Transverse colon (tissue), 4 donors: ENCODE measurements around the gene PBX1. TPM values are rescaled to one million over a fixed set of nuclear protein-coding genes. Genes with fewer than 3 reads are reported as not detected.

ENCODE experiments used
- DNase-seq: peaks from one replicate; pipeline ENCODE4 v3.0.0-alpha.2; 2019
- H3K27ac ChIP-seq, 4 donors: fragments of 200-600 bp; sonication (generic); 2 replicates each; pipeline ENCODE4 v1.5.1; 2016 to 2018; ENCODE audit warnings: inconsistent platforms in 4 of 4
- H3K27me3 ChIP-seq: fragments of 200-600 bp; sonication (generic); 2 replicates; pipeline ENCODE4 v1.5.1; 2017; ENCODE audit warnings: inconsistent platforms
- H3K36me3 ChIP-seq, 4 donors: fragments of 200-600 bp; sonication (generic); 2 replicates each; pipeline ENCODE4 v1.5.1; 2017 to 2019; ENCODE audit warnings: inconsistent platforms in 4 of 4
- H3K4me1 ChIP-seq, 4 donors: fragments of 200-600 bp; sonication (generic); 2 replicates each; pipeline ENCODE4 v1.5.1; 2017 to 2020; ENCODE audit warnings: inconsistent platforms in 4 of 4
- H3K4me3 ChIP-seq, 4 donors: fragments of 200-600 bp; sonication (generic); 1 replicate in 1 of 4; 2 replicates in 3 of 4; pipeline versions ENCODE4 v1.5.1 to v1.6.1; 2017 to 2019; ENCODE audit warnings: inconsistent platforms in 4 of 4
- H3K9me3 ChIP-seq, 2 donors: fragments of 200-600 bp; sonication (generic); 2 replicates each; pipeline ENCODE4 v1.5.1; 2017 to 2019; ENCODE audit warnings: inconsistent platforms in 2 of 2
- CTCF ChIP-seq, 5 experiments: fragments of 200-600 bp in 3 of 5; fragments of 450-650 bp in 2 of 5; sonication (generic) in 3 of 5; IDR thresholded peaks; 1 replicate in 2 of 5; 2 replicates in 3 of 5; pipeline ENCODE4 v1.5.1; 2016 to 2017; ENCODE audit warnings: antibody characterized with exemption in 5 of 5, inconsistent platforms in 3 of 5, mild to moderate bottlenecking in 2 of 5, moderate library complexity in 1 of 5
- EP300 ChIP-seq: sonication (generic); formaldehyde crosslinking; IDR thresholded peaks from one replicate; pipeline ENCODE4 v1.6.1; 2017; ENCODE audit warnings: antibody characterized with exemption, low read depth
- POLR2A ChIP-seq: fragments of 450-650 bp; IDR thresholded peaks from one replicate; pipeline ENCODE4 v1.6.1; 2016; ENCODE audit warnings: antibody characterized with exemption, mild to moderate bottlenecking, moderate library complexity
- POLR2AphosphoS5 ChIP-seq, 3 donors: sonication (generic); formaldehyde crosslinking; IDR thresholded peaks; one replicate each; pipeline ENCODE4 v1.6.1; 2016; ENCODE audit warnings: antibody characterized with exemption in 3 of 3
- WGBS, 2 donors: methylation state at CpG; one replicate each; pipeline ENCODE4 v1.1.5; 2018; ENCODE audit warnings: low coverage in 1 of 2; 5-methylcytosine and 5-hydroxymethylcytosine counted together
- in situ Hi-C, 4 donors: fragments of 200-750 bp; cut with MboI; loops; one replicate each; pipeline versions ENCODE4 v1.15.0 to v1.15.1; 2017; ENCODE audit warnings: low sequenced_read_pairs in 3 of 4, low pct_ligation_motif_present in 1 of 4, low pct_unique_long_range_greater_than_20kb in 1 of 4
- intact Hi-C: fragments of 100-400 bp; cut with DNase I; formaldehyde crosslinking; loops from one replicate; pipeline ENCODE4 v1.15.1; 2023; ENCODE audit warnings: low total_unique reads
- total RNA-seq, 4 donors: library from RNA; depleted of rRNA; stranded (reverse); fragments of >200 nt; gene quantifications; one replicate each; pipeline ENCODE4 v1.1.0, GENCODE V29; 2016

The PBX1 gene
- total RNA-seq, 4 donors from 2014 or later = 46.8 to 77.2 (median 50.7) TPM

GRCh38 chr1:164784960-164785359, 226.0 kb downstream of the PBX1 start:
- Histone ChIP-seq H3K27ac (peak overlapping the region in 3 of 4 donors; percentile 17 to 72 (median 62)), H3K4me3 (no peak overlapping the region), H3K9me3 (no peaks in the 10 kb centered on the region), H3K27me3 (no peaks in the 10 kb centered on the region), H3K4me1 (peaks cover 15 to 48% (median 37%) of the 10 kb centered on the region in 4 donors), H3K36me3 (no peaks in the 10 kb centered on the region)
- in situ Hi-C loops (loop anchor here in 3 of 4 donors (10.0 to 25.0 kb wide), 6 partner anchors 148 to 1248 kb away; partner anchors contain the start of gene PBX1 (in 1 of the 3)), intact Hi-C loops (loop anchor here (5.0 to 10.0 kb wide), 2 partner anchors 80 to 228 kb away; partner anchors contain the start of gene PBX1)
- TF ChIP-seq EP300 (no peak), POLR2AphosphoS5 (IDR thresholded peaks at IDR 0.05) (no peak), CTCF (IDR thresholded peaks at IDR 0.05) (no peak), POLR2A (no peak)
- DNase-seq = no peak
- WGBS, 2 donors = 86 to 100% methylated on average over 1 to 6 of the region's 6 CpGs

- in situ Hi-C loops = loop anchor here in 3 of 4 donors (10.0 to 25.0 kb wide), 6 partner anchors 149 to 1249 kb away; partner anchors contain the start of gene PBX1 (in 1 of the 3)
- Histone ChIP-seq H3K36me3 (no peaks in the 10 kb centered on the region), H3K9me3 (no peaks in the 10 kb centered on the region), H3K4me1 (peaks cover 15 to 54% (median 35%) of the 10 kb centered on the region in 4 donors), H3K4me3 (no peak overlapping the region), H3K27me3 (no peaks in the 10 kb centered on the region), H3K27ac (peak overlapping the region; percentile 17 to 72 (median 57))
- 69% methylated on average over 6 of the region's 6 CpGs; no CpG with 5 or more reads in 1 of the 2 donors for WGBS, 2 donors
- intact Hi-C loops = loop anchor here (10.0 kb wide), 1 partner anchor 81 kb away; no protein-coding TSS in a partner anchor
- TF ChIP-seq EP300 = no peak
- TF ChIP-seq POLR2AphosphoS5 (IDR thresholded peaks at IDR 0.05) = peak in 1 of 3 donors; percentile 24
- DNase-seq = no peak
These were observed 227.0 kb downstream of the PBX1 start for GRCh38 chr1:164785841-164786534.

GRCh38 chr1:164786980-164787833, 228.2 kb downstream of the PBX1 start:
- H3K27ac ChIP-seq = peak overlapping the region; percentile 17 to 72 (median 57)
- H3K27me3 ChIP-seq = no peaks in the 10 kb centered on the region
- WGBS, 2 donors = 23 to 100% methylated on average over 1 to 10 of the region's 10 CpGs
- TF ChIP-seq CTCF (IDR thresholded peaks at IDR 0.05) (peak; percentile 87 to 93 (median 92)), POLR2A (no peak), POLR2AphosphoS5 (IDR thresholded peaks at IDR 0.05) (peak in 1 of 3 donors; percentile 26), EP300 (no peak)
- H3K4me3 ChIP-seq = no peak overlapping the region
- H3K36me3 ChIP-seq = no peaks in the 10 kb centered on the region
- peaks cover 15 to 47% (median 26%) of the 10 kb centered on the region in 4 donors for H3K4me1 ChIP-seq
- DNase-seq = peak; percentile 85
- in situ Hi-C loops (loop anchor here in 3 of 4 donors (10.0 to 25.0 kb wide), 6 partner anchors 150 to 1250 kb away; partner anchors contain the start of gene PBX1 (in 1 of the 3)), intact Hi-C loops (loop anchor here (10.0 kb wide), 1 partner anchor 82 kb away; no protein-coding TSS in a partner anchor)
- no peaks in the 10 kb centered on the region for H3K9me3 ChIP-seq

GRCh38 chr1:164787834-164788231, 228.8 kb downstream of the PBX1 start:
- in situ Hi-C loops (loop anchor here in 3 of 4 donors (10.0 to 25.0 kb wide), 6 partner anchors 151 to 1251 kb away; partner anchors contain the start of gene PBX1 (in 1 of the 3)), intact Hi-C loops (loop anchor here (10.0 kb wide), 1 partner anchor 83 kb away; no protein-coding TSS in a partner anchor)
- WGBS, 2 donors = 83 to 85% methylated on average over 8 of the region's 8 CpGs

More at GRCh38 chr1:164787834-164788231, 228.8 kb downstream of the PBX1 start:
- peaks cover 0 to 3% (median 0%) of the 10 kb centered on the region in 4 donors for H3K36me3 ChIP-seq
- no peak for DNase-seq
- H3K27ac ChIP-seq = peak overlapping the region; percentile 9 to 72 (median 54)
- H3K27me3 ChIP-seq = no peaks in the 10 kb centered on the region
- TF ChIP-seq POLR2AphosphoS5 (IDR thresholded peaks at IDR 0.05) (no peak), POLR2A (no peak), EP300 (no peak), CTCF (IDR thresholded peaks at IDR 0.05) (no peak)
- peaks cover 15 to 47% (median 26%) of the 10 kb centered on the region in 4 donors for H3K4me1 ChIP-seq
- H3K4me3 ChIP-seq = no peak overlapping the region
- no peaks in the 10 kb centered on the region for H3K9me3 ChIP-seq
